Measurements from ENCODE around the gene SVOPL.
A peak's percentile ranks its signal among the peaks of the same experiment; 100 is the strongest.

The SVOPL gene

DNA sequence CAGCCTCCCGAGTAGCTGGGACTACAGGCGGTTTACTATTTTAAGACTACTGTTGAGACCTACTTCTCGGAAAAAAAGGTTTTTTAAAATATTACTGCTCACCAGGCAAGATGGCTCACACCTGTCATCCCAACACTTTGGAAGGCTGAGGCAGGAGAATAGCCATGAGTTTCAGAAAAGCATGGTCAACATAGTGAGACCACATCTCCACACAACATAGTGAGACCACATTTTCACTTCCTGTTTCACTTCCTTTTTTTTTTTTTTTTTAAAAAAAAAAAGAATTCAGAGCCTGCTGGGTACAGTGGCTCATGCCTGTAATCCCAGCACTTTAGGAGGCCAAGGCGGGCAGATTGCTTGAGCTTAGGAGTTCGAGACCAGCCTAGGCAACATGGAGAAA, 46.5 kb downstream of the SVOPL start:
- Mint-ChIP-seq H3K27ac (no peak overlapping the region), H3K36me3 (no peaks in the 10 kb centered on the region), H3K4me1 (no peaks in the 10 kb centered on the region), H3K4me3 (no peak overlapping the region), H3K9me3 (no peaks in the 10 kb centered on the region)
- DNase-seq (ENCODE audit: low spot score in 2 of 2) (no peak), ATAC-seq (no peak)

DNA sequence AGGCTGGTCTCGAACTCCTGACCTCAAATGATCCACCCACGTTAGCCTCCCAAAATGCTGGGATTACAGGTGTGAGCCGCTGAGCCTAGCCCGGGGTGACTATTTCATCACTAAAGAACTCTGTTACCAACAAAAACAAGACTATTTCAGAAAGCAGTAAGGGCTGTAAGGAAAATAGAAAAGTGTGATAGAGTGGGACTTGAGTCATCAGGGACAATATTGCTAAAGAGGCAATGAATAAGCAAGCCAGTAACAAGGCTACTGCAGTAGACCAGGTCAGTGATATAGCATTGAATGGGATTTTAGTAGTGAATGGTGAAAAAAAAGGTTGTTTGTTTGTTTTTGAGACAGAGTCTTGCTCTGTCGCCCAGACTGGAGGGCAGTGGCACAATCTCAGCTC, 51.7 kb downstream of the SVOPL start:
- Mint-ChIP-seq H3K9me3 (peaks cover 3% of the 10 kb centered on the region), H3K4me3 (no peak overlapping the region), H3K27ac (no peak overlapping the region), H3K4me1 (no peaks in the 10 kb centered on the region), H3K36me3 (no peaks in the 10 kb centered on the region)
- no peak for ATAC-seq
- no peak for DNase-seq (ENCODE audit: low spot score in 2 of 2)

GRCh38 chr7:138645284-138645683, 55.9 kb downstream of the SVOPL start:
- Mint-ChIP-seq H3K9me3 (peaks cover 3% of the 10 kb centered on the region), H3K4me1 (no peaks in the 10 kb centered on the region), H3K4me3 (no peak overlapping the region), H3K36me3 (no peaks in the 10 kb centered on the region), H3K27ac (no peak overlapping the region)
- no peak for DNase-seq (ENCODE audit: low spot score in 2 of 2)
- no peak for ATAC-seq

DNA sequence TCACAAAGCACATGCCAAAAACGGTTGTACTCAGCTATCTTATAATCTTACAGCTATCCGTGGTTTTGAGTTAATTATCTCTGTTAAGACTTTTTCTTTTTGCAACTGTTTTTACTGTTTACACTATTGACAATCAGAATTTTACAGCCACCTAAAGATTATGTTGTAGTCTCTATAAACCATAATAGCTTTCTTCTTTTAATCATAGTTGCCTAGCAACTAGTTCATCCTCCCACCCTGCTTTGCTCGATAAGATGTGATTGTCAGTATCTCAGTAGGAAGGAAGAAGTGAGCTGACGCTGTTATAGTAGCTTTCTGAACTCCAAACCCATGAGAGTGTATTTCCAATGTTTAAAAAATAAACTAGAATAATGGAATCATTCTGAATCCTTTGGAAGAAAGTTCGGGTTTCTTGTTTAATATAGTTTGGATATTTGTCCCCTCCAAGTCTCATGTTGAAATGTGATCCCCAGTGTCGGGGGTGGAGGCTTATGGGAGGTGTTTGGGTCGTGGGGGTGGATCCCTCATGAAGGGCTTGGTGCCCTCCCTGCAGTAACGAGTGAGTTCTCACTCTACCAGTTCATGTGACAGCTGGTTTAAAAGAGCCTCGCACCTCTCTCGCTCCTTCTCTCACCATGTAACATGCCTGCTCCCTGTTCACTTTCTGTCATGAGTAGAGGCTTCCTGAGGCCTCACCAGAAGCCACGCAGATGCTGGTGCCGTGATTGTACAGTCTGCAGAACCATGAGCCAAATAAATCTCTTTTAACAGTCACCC, 68.1 kb downstream of the SVOPL start:
- H3K27ac Mint-ChIP-seq: no peak overlapping the region
- no peak overlapping the region for H3K4me3 Mint-ChIP-seq
- H3K36me3 Mint-ChIP-seq: no peaks in the 10 kb centered on the region
- DNase-seq (ENCODE audit: low spot score in 2 of 2): no peak
- H3K4me1 Mint-ChIP-seq: no peaks in the 10 kb centered on the region
- no peaks in the 10 kb centered on the region for H3K9me3 Mint-ChIP-seq
- no peak for ATAC-seq

GRCh38 chr7:138632384-138632783, 68.8 kb downstream of the SVOPL start:
- Mint-ChIP-seq H3K4me1 (no peaks in the 10 kb centered on the region), H3K4me3 (no peak overlapping the region), H3K36me3 (no peaks in the 10 kb centered on the region), H3K9me3 (no peaks in the 10 kb centered on the region), H3K27ac (no peak overlapping the region)
- no peak for DNase-seq (ENCODE audit: low spot score in 2 of 2)
- no peak for ATAC-seq

GRCh38 chr7:138630059-138630610, 71.0 kb downstream of the SVOPL start:
- H3K9me3 Mint-ChIP-seq: no peaks in the 10 kb centered on the region
- no peak overlapping the region for H3K4me3 Mint-ChIP-seq
- no peak for DNase-seq (ENCODE audit: low spot score in 2 of 2)
- peaks cover 13% of the 10 kb centered on the region for H3K4me1 Mint-ChIP-seq
- no peaks in the 10 kb centered on the region for H3K36me3 Mint-ChIP-seq
- H3K27ac Mint-ChIP-seq: no peak overlapping the region
- ATAC-seq: no peak

DNA sequence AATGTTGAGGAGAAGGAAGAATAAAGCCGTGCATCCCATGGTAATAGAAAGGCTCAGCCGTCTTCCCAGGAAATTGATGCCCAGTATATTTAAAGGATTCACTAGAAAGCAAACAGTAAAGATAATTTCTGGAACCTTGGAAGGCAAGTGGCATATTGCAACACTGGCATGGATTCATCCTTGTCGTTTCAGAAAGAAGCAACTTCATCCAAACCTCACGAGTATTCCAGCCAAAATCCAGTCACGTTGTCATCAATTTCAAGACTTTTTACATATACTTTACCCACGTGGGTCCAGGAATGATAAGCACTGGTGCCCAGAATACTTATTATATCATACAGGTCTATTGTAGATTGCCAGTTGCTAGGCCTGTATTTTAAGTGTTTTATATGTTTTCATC, 73.8 kb downstream of the SVOPL start:
- H3K27ac Mint-ChIP-seq: no peak overlapping the region
- no peaks in the 10 kb centered on the region for H3K36me3 Mint-ChIP-seq
- H3K4me3 Mint-ChIP-seq: no peak overlapping the region
- H3K4me1 Mint-ChIP-seq: peaks cover 18% of the 10 kb centered on the region
- DNase-seq (ENCODE audit: low spot score in 2 of 2) (no peak), ATAC-seq (no peak)
- no peaks in the 10 kb centered on the region for H3K9me3 Mint-ChIP-seq

DNA sequence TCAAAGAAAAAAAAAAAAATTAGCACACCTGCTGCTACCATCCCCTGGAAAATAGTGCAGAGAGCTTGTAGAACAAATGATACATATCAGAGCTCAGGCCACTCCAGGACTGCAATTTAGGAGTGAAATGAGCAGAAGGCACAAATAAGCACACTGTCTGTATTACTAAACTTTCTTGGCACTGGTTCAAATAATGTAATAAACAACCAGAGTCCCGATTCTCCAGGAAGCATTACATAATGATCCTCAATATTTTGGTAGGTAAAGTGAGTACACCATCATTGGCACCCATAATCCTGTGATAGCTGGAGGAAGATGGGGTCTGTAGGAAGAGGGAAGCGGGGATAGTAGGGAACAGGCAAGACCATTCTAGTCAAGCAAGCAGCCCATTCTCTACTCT, 74.3 kb downstream of the SVOPL start:
- no peaks in the 10 kb centered on the region for H3K36me3 Mint-ChIP-seq

GRCh38 chr7:138625849-138626230, 75.3 kb downstream of the SVOPL start:
- H3K4me3 Mint-ChIP-seq: no peak overlapping the region
- no peak for ATAC-seq
- H3K4me1 Mint-ChIP-seq: peaks cover 18% of the 10 kb centered on the region

More for the DNA sequence above, 74.3 kb downstream of the SVOPL start:
- DNase-seq (ENCODE audit: low spot score in 2 of 2) (no peak), ATAC-seq (no peak)
- no peaks in the 10 kb centered on the region for H3K9me3 Mint-ChIP-seq
- no peak overlapping the region for H3K4me3 Mint-ChIP-seq
- no peak overlapping the region for H3K27ac Mint-ChIP-seq
- H3K4me1 Mint-ChIP-seq: peaks cover 18% of the 10 kb centered on the region

GRCh38 chr7:138625084-138625848, 75.9 kb downstream of the SVOPL start:
- H3K4me1 Mint-ChIP-seq: peaks cover 18% of the 10 kb centered on the region

More at GRCh38 chr7:138625849-138626230, 75.3 kb downstream of the SVOPL start:
- no peak for DNase-seq (ENCODE audit: low spot score in 2 of 2)
- H3K27ac Mint-ChIP-seq: no peak overlapping the region
- no peaks in the 10 kb centered on the region for H3K36me3 Mint-ChIP-seq
- no peaks in the 10 kb centered on the region for H3K9me3 Mint-ChIP-seq

DNA sequence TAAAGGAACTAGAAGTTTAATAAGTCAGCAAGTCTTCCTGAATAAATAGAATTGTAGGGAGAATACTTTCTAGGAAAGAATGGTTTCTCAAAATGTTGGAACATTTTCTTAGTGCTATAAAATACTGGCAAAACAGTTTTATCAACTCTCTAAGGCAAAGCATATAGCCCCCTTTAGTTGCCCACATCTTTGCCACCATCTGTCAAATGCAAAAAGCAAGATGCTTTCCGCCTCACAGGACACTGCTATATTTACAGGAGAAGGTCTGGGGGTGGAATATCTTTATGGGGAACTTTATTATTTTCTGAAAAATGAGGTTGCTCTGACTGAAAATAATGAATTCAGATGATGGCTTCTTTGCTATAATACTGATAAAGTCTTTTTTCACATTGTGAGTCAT, 78.3 kb downstream of the SVOPL start:
- H3K9me3 Mint-ChIP-seq: no peaks in the 10 kb centered on the region
- DNase-seq (ENCODE audit: low spot score in 2 of 2): no peak
- no peaks in the 10 kb centered on the region for H3K36me3 Mint-ChIP-seq
- no peak for ATAC-seq
- peaks cover 24% of the 10 kb centered on the region for H3K4me1 Mint-ChIP-seq
- no peak overlapping the region for H3K27ac Mint-ChIP-seq
- H3K4me3 Mint-ChIP-seq: no peak overlapping the region

More at GRCh38 chr7:138625084-138625848, 75.9 kb downstream of the SVOPL start:
- Mint-ChIP-seq H3K36me3 (no peaks in the 10 kb centered on the region), H3K27ac (no peak overlapping the region), H3K9me3 (no peaks in the 10 kb centered on the region), H3K4me3 (no peak overlapping the region)
- ATAC-seq (peak; percentile 51), DNase-seq (ENCODE audit: low spot score in 2 of 2) (no peak)

- no peaks in the 10 kb centered on the region for H3K36me3 Mint-ChIP-seq
- peaks cover 6% of the 10 kb centered on the region for H3K4me1 Mint-ChIP-seq
- DNase-seq (ENCODE audit: low spot score in 2 of 2) (no peak), ATAC-seq (no peak)
- no peak overlapping the region for H3K4me3 Mint-ChIP-seq
- no peak overlapping the region for H3K27ac Mint-ChIP-seq
- no peaks in the 10 kb centered on the region for H3K9me3 Mint-ChIP-seq
Measured at GRCh38 chr7:138618933-138619332, 82.2 kb downstream of the SVOPL start.

GRCh38 chr7:138618506-138618905, 82.7 kb downstream of the SVOPL start:
- Mint-ChIP-seq H3K36me3 (no peaks in the 10 kb centered on the region), H3K27ac (no peak overlapping the region), H3K4me3 (no peak overlapping the region), H3K9me3 (no peaks in the 10 kb centered on the region), H3K4me1 (peaks cover 6% of the 10 kb centered on the region)
- no peak for ATAC-seq
- DNase-seq (ENCODE audit: low spot score in 2 of 2): no peak

DNA sequence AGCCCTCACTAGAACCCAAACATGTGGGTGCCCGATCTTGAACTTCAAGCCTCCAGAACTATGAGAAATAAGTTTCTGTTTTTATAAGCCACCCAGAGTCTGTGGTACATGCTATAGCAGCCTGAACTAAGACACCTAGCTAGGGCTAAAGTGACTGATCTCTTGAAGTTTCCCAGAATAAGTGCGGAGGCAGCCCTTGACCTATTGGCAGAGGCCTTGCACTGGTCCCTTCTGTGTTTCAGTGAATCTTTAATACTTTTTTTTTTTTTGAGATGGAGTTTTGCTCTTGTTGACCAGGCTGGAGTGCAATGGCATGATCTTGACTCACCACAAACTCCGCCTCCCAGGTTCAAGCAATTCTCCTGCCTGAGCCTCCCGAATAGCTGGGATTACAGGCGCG, 85.1 kb downstream of the SVOPL start:
- Mint-ChIP-seq H3K4me1 (peaks cover 6% of the 10 kb centered on the region), H3K4me3 (no peak overlapping the region), H3K27ac (no peak overlapping the region), H3K36me3 (no peaks in the 10 kb centered on the region), H3K9me3 (no peaks in the 10 kb centered on the region)
- DNase-seq (ENCODE audit: low spot score in 2 of 2): no peak
- no peak for ATAC-seq

DNA sequence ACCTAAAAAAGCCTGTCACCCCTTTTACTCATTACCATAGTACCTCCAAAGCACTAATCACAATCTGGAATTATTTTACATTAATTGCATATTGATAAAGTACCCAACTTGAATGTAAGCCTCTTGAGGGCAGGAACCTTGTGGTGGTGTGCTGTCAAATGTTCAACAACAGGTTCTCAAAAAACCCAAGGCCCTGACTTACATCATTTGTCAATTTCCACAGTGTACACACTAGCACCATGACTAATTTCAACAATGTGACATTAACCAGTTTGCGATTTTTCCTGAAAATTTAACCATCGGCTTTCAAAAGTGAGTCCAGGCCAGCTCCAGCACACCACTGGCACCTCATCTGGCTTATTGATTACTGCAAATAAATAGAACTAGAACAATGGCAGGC, 87.5 kb downstream of the SVOPL start:
- Mint-ChIP-seq H3K36me3 (no peaks in the 10 kb centered on the region), H3K9me3 (no peaks in the 10 kb centered on the region), H3K27ac (no peak overlapping the region), H3K4me3 (no peak overlapping the region), H3K4me1 (peaks cover 7% of the 10 kb centered on the region)
- no peak for DNase-seq (ENCODE audit: low spot score in 2 of 2)
- ATAC-seq: no peak

DNA sequence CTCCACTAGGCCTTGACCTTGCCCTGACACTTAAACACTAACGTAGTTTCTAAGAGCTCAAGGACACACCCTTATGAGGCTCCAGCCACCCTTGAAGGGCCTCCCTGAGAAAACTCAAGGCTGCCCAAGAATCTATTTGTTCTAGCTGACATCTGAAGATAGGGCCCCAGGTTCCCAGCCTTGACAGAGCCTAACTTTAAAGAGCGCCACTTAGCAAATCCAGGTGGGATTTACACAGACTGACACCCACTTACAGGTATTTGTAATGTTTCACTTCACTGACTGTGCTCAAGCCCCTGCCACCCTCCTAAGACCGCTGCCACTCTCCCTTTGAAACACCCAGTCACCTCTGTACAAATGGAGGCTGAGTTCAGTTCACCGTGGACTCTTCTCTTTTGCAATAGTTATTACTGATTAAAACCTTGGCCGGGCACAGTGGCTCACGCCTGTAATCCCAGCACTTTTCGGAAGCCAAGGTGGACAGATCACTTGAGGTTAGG, 90.4 kb downstream of the SVOPL start:
- Mint-ChIP-seq H3K9me3 (no peaks in the 10 kb centered on the region), H3K4me3 (no peak overlapping the region), H3K4me1 (peaks cover 22% of the 10 kb centered on the region), H3K27ac (no peak overlapping the region), H3K36me3 (no peaks in the 10 kb centered on the region)
- DNase-seq (ENCODE audit: low spot score in 2 of 2): no peak
- ATAC-seq: no peak
